OCI-LY7 (cell line): ENCODE data around the gene ZFTA.

Experiments used
- EZH2phosphoT487 ChIP-seq: fragments of 200-600 bp; sonication (generic); IDR thresholded peaks from 2 replicates; pipeline ENCODE4 v1.6.1; 2018; ENCODE audit warnings: low read depth, borderline replicate concordance, mild to moderate bottlenecking, mixed run types, antibody characterized with exemption, low read length, moderate library complexity, mixed read lengths
- TF ChIP-seq, protein P1 (sequence below): fragments of 200-600 bp; sonication (generic); conservative IDR thresholded peaks from 2 replicates; pipeline ENCODE4 v1.5.1; 2014; ENCODE audit warnings: mild to moderate bottlenecking, antibody characterized with exemption, low read length, moderate library complexity, mixed read lengths

DNA sequence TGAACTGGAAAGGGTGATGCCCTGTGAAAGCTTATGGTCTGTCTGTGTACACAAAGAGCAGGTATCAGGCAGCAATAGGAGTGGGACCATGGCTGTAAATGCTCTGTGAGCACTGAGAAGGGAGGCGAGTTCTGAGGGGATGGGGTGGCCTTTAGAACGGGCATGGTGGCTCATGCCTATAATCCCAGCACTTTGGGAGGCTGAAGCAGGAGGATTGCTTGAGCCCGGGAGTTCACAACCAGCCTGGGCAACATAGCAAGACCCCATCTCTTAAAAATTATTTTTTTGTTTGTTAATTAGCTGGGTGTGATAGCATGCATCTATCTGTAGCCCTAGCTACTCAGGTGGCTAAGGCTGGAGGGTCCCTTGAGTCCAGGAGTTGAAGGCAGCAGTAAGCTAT lies 48.2 kb upstream of the ZFTA start:
- TF ChIP-seq, protein P1, sequence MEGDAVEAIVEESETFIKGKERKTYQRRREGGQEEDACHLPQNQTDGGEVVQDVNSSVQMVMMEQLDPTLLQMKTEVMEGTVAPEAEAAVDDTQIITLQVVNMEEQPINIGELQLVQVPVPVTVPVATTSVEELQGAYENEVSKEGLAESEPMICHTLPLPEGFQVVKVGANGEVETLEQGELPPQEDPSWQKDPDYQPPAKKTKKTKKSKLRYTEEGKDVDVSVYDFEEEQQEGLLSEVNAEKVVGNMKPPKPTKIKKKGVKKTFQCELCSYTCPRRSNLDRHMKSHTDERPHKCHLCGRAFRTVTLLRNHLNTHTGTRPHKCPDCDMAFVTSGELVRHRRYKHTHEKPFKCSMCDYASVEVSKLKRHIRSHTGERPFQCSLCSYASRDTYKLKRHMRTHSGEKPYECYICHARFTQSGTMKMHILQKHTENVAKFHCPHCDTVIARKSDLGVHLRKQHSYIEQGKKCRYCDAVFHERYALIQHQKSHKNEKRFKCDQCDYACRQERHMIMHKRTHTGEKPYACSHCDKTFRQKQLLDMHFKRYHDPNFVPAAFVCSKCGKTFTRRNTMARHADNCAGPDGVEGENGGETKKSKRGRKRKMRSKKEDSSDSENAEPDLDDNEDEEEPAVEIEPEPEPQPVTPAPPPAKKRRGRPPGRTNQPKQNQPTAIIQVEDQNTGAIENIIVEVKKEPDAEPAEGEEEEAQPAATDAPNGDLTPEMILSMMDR: no peak
- TF ChIP-seq EZH2phosphoT487: no peak
